NCI-H526 (cell line): ENCODE measurements around the gene DDHD1.

ENCODE experiments used
- DNase-seq, 2 experiments: peaks; one replicate each; lab custom pipeline; 2025; lab: John Stamatoyannopoulos, UW

DDHD1 gene

GRCh38 chr14:53034036-53034435, 119.1 kb downstream of the DDHD1 start:
- DNase-seq: no peak

GRCh38 chr14:53032838-53033390, 120.2 kb downstream of the DDHD1 start:
- no peak for DNase-seq

GRCh38 chr14:53032161-53032803, 120.8 kb downstream of the DDHD1 start:
- no peak for DNase-seq

- no peak for DNase-seq
These were observed 125.6 kb downstream of the DDHD1 start for GRCh38 chr14:53027562-53027961.

GRCh38 chr14:53027041-53027440, 126.1 kb downstream of the DDHD1 start:
- no peak for DNase-seq

GRCh38 chr14:53023325-53023724, 129.8 kb downstream of the DDHD1 start:
- no peak for DNase-seq

- DNase-seq: no peak
These were observed 130.5 kb downstream of the DDHD1 start for GRCh38 chr14:53022593-53022992.

GRCh38 chr14:53020193-53020932, 132.8 kb downstream of the DDHD1 start:
- no peak for DNase-seq

GRCh38 chr14:53019406-53019805, 133.7 kb downstream of the DDHD1 start:
- no peak for DNase-seq

GRCh38 chr14:53017837-53018236, 135.3 kb downstream of the DDHD1 start:
- no peak for DNase-seq

GRCh38 chr14:53016919-53017318, 136.2 kb downstream of the DDHD1 start:
- no peak for DNase-seq

- no peak for DNase-seq
These were observed 136.6 kb downstream of the DDHD1 start for GRCh38 chr14:53016491-53016890.

GRCh38 chr14:53011053-53011462, 142.1 kb downstream of the DDHD1 start:
- no peak for DNase-seq

- DNase-seq: no peak
These were observed 142.7 kb downstream of the DDHD1 start for GRCh38 chr14:53010193-53011040.

GRCh38 chr14:53006931-53007562, 146.1 kb downstream of the DDHD1 start:
- DNase-seq: no peak

GRCh38 chr14:53004976-53005375, 148.1 kb downstream of the DDHD1 start:
- DNase-seq: no peak

- no peak for DNase-seq
These were observed 149.3 kb downstream of the DDHD1 start for GRCh38 chr14:53003776-53004175.

GRCh38 chr14:53002576-53002975, 150.5 kb downstream of the DDHD1 start:
- DNase-seq: peak in 1 of 2 experiments; percentile 1

GRCh38 chr14:53001787-53002378, 151.2 kb downstream of the DDHD1 start:
- no peak for DNase-seq

- DNase-seq: no peak
These were observed 154.6 kb downstream of the DDHD1 start for GRCh38 chr14:52998376-52999015.

GRCh38 chr14:52996493-52996892, 156.6 kb downstream of the DDHD1 start:
- DNase-seq: no peak
